H1 (cell line): ENCODE measurements around the gene ITGB7. TPM values are rescaled to one million over a fixed set of nuclear protein-coding genes. Genes with fewer than 3 reads are reported as not detected.

Experiments used
- BCL11A ChIP-seq, 2 experiments: IDR thresholded peaks; one replicate each; pipeline ENCODE4 v1.6.1; 2011; ENCODE audit warnings: low read depth in 2 of 2, low read length in 2 of 2, mild to moderate bottlenecking in 2 of 2
- CHD1 ChIP-seq: IDR thresholded peaks from 2 replicates; pipeline ENCODE4 v1.6.1; 2012; ENCODE audit warnings: low read depth, low read length, improper control_type of control experiment
- EP300 ChIP-seq, 2 experiments: IDR thresholded peaks; 1 replicate in 1 of 2; 2 replicates in 1 of 2; pipeline ENCODE4 v1.6.1; 2011 to 2012; ENCODE audit warnings: low read depth in 2 of 2, low read length in 2 of 2, mild to moderate bottlenecking in 2 of 2, borderline replicate concordance in 1 of 2, inconsistent platforms in 1 of 2, moderate library complexity in 1 of 2
- JUN ChIP-seq: IDR thresholded peaks from 2 replicates; pipeline ENCODE4 v1.6.1; 2011; ENCODE audit warnings: low read depth, mild to moderate bottlenecking, improper control_type of control experiment, low read length
- KDM4A ChIP-seq: IDR thresholded peaks from one replicate; pipeline ENCODE4 v1.7.1; 2012; ENCODE audit warnings: low read depth, mild to moderate bottlenecking, moderate library complexity, low read length, inconsistent platforms; ENCODE audit not compliant: severe bottlenecking
- POLR2AphosphoS5 ChIP-seq: IDR thresholded peaks from 2 replicates; pipeline ENCODE4 v1.6.1; 2011; ENCODE audit warnings: low read depth, low read length
- SIRT6 ChIP-seq: IDR thresholded peaks from one replicate; pipeline ENCODE4 v1.7.1; 2012; ENCODE audit warnings: low read length, inconsistent platforms
- polyA plus RNA-seq, 7 experiments: library from polyadenylated mRNA; depleted of rRNA in 3 of 7; stranded (reverse) in 5 of 7; unstranded in 2 of 7; fragments of >200 nt in 5 of 7; fragments of 200-250 nt in 2 of 7; gene quantifications; 1 replicate in 5 of 7; 2 replicates in 1 of 7; 4 replicates in 1 of 7; pipeline versions ENCODE4 v1.2.1 to v1.2.3, GENCODE V29; 2011 to 2013; ENCODE audit warnings: missing spikeins in 2 of 7, mixed read lengths in 2 of 7
- total RNA-seq: library from RNA; stranded (reverse); fragmentation: NEBNext Ultra II Directional; extraction: Animal tissue kit (Norgen Biotek cat#: 25700); gene quantifications from 2 replicates; pipeline ENCODE4 v1.2.1, GENCODE V29; 2021

The ITGB7 gene
- total and polyA plus RNA-seq, 2 of the 8 experiments (the other 6 are each of a cell fraction or from before 2014, with no cell fraction given): 0.35 to 0.54 TPM

- TF ChIP-seq CHD1: no peak
- no peak for TF ChIP-seq EP300 (IDR thresholded peaks at IDR 0.05; ENCODE audit: borderline replicate concordance in 1 of 2, low read depth in 2 of 2, low read length in 2 of 2)
- no peak for TF ChIP-seq KDM4A
- no peak for TF ChIP-seq POLR2AphosphoS5
- TF ChIP-seq SIRT6: no peak
- TF ChIP-seq JUN: no peak
- no peak for TF ChIP-seq BCL11A (IDR thresholded peaks at IDR 0.05; ENCODE audit: low read depth in 2 of 2, low read length in 2 of 2)
Observed at GRCh38 chr12:53254816-53255545, 47.9 kb upstream of the ITGB7 start (continued).
